Endothelial cell (in vitro differentiated cells): ENCODE results near the gene MYO10. TPM values are rescaled to one million over a fixed set of nuclear protein-coding genes. Genes with fewer than 3 reads are reported as not detected.

Source experiments
- DNase-seq: peaks from one replicate; pipeline ENCODE4 v3.0.0; 2021; ENCODE audit warnings: low spot score
- H3K27ac Mint-ChIP-seq: one replicate; pipeline ENCODE4 v1.8.0; 2021; ENCODE audit warnings: mixed read lengths, inconsistent platforms; ENCODE audit not compliant: unreplicated experiment
- H3K27me3 Mint-ChIP-seq: one replicate; pipeline ENCODE4 v1.8.0; 2021; ENCODE audit warnings: mild to moderate bottlenecking, moderate library complexity, mixed read lengths, inconsistent platforms; ENCODE audit not compliant: unreplicated experiment
- H3K36me3 Mint-ChIP-seq: one replicate; pipeline ENCODE4 v1.8.0; 2021; ENCODE audit warnings: mild to moderate bottlenecking, low read depth, mixed read lengths, inconsistent platforms; ENCODE audit not compliant: unreplicated experiment
- H3K4me1 Mint-ChIP-seq: one replicate; pipeline ENCODE4 v1.8.0; 2021; ENCODE audit warnings: mild to moderate bottlenecking, mixed read lengths, inconsistent platforms; ENCODE audit not compliant: unreplicated experiment
- H3K4me3 Mint-ChIP-seq: one replicate; pipeline ENCODE4 v1.8.0; 2021; ENCODE audit warnings: mild to moderate bottlenecking, mixed read lengths, inconsistent platforms; ENCODE audit not compliant: unreplicated experiment
- H3K9me3 Mint-ChIP-seq: one replicate; pipeline ENCODE4 v1.8.0; 2021; ENCODE audit warnings: mixed read lengths, inconsistent platforms; ENCODE audit not compliant: unreplicated experiment
- CTCF ChIP-seq: fragments of 200-600 bp; sonication (generic); IDR thresholded peaks from one replicate; pipeline ENCODE4 v1.5.0; 2021; ENCODE audit warnings: antibody characterized with exemption; ENCODE audit not compliant: unreplicated experiment
- total RNA-seq: library from RNA; stranded (reverse); fragmentation: NEBNext Ultra II Directional; extraction: Animal tissue kit (Norgen Biotek cat#: 25700); gene quantifications from one replicate; pipeline ENCODE4 v1.2.1, GENCODE V29; 2021; ENCODE audit not compliant: unreplicated experiment

MYO10 gene
- total RNA-seq, 1 donor from 2014 or later = 132 TPM

DNA sequence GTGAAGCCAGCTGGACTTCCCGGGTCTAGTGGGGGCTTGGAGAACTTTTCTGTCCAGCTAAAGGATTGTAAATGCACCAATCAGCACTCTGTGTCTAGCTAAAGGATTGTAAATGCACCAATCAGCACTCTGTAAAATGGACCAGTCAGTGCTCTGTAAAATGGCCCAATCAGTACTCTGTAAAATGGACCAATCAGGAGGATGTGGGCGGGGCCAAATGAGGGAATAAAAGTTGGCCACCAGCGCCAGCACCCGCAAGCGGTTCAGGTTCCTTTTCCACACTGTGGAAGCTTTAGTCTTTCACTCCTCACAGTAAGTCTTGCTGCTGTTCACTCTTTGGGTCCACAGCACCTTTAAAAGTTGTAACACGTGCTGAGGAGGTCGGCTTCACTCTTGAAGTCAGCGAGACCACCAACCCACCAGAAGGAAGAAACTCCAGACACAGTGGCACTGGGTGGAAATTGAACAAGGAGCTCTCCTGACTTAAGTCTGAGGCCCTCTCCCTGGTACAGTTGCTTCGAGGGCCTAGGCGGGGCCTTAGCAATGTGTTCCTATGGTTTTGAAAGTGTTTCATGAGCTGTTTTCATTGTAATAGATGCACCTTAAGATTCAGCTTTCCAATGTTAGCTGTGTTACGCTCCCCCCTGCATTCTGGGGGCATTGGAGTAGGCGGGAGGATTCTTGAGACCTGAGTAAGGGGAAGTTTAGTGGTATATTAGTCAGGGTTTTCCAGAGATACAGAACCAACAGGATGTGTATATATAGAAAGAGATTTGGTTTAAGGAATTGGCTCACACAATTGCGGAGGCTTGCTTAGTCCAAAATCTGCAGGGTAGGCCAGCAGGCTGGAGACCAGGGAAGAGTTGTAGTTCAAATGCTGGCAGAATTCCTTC lies 21.5 kb upstream of the MYO10 start:
- Mint-ChIP-seq H3K36me3 (no peaks in the 10 kb centered on the region), H3K4me3 (no peak overlapping the region), H3K27ac (no peak overlapping the region), H3K27me3 (peaks cover 5% of the 10 kb centered on the region), H3K9me3 (no peaks in the 10 kb centered on the region), H3K4me1 (no peaks in the 10 kb centered on the region)
- TF ChIP-seq CTCF = no peak
- no peak for DNase-seq

- H3K27ac Mint-ChIP-seq = no peak overlapping the region
- no peak for DNase-seq
- no peak overlapping the region for H3K4me3 Mint-ChIP-seq
- no peaks in the 10 kb centered on the region for H3K4me1 Mint-ChIP-seq
- H3K36me3 Mint-ChIP-seq = no peaks in the 10 kb centered on the region
- H3K27me3 Mint-ChIP-seq = peaks cover 9% of the 10 kb centered on the region
- TF ChIP-seq CTCF = no peak
- H3K9me3 Mint-ChIP-seq = no peaks in the 10 kb centered on the region
Observed at GRCh38 chr5:16953729-16954128, 17.6 kb upstream of the MYO10 start.

GRCh38 chr5:16952968-16953671 lies 17.0 kb upstream of the MYO10 start:
- TF ChIP-seq CTCF = no peak
- no peak for DNase-seq
- Mint-ChIP-seq H3K27ac (no peak overlapping the region), H3K36me3 (no peaks in the 10 kb centered on the region), H3K9me3 (no peaks in the 10 kb centered on the region), H3K4me3 (no peak overlapping the region), H3K27me3 (peaks cover 9% of the 10 kb centered on the region), H3K4me1 (no peaks in the 10 kb centered on the region)

- Mint-ChIP-seq H3K36me3 (peaks cover 6% of the 10 kb centered on the region), H3K4me1 (no peaks in the 10 kb centered on the region), H3K27ac (no peak overlapping the region)
Observed at GRCh38 chr5:16946725-16947124, 10.6 kb upstream of the MYO10 start.

More at GRCh38 chr5:16946725-16947124, 10.6 kb upstream of the MYO10 start:
- no peak for TF ChIP-seq CTCF
- H3K9me3 Mint-ChIP-seq = peaks cover 7% of the 10 kb centered on the region
- peaks cover 11% of the 10 kb centered on the region for H3K27me3 Mint-ChIP-seq
- DNase-seq = no peak
- no peak overlapping the region for H3K4me3 Mint-ChIP-seq
